ENCODE measurements around the gene ACP4.

The ACP4 gene

DNA sequence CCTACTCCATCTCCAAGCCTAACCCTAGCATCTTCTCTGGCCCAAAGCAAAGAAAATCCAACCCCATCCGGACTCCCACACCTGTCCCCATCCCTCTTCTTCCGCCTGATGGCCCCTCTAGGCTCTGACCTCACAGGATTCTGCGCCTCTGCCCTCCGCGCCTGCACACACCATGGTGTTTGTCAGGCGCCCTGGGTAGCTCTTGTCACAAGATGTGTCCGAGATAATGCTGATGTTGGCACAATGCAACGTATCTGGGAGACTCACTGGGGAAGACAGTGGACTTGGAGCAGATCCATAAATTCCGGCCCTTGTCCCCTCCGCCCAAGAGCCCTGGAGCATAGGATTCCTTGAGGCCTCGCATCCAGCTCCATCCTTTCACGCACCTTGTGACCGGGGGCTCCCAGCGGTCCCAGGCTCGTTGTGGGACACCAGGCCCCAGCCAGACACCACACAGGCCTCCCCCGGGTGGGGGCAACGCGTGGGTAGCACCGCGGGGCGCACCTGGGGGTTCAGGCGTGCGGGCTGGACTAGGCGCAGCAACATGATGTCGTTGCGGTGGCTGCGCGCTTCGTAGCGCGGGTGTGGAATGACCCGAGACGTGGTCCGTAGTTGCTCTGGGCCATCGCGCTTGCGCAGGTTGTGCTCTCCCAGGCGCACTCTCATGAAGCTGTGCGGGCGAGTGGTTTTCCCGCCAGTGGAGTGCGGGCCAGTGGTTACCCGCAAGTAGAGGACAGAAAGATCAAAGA is 36.5 kb downstream of the ACP4 start:
- DNase-seq = no peak

DNA sequence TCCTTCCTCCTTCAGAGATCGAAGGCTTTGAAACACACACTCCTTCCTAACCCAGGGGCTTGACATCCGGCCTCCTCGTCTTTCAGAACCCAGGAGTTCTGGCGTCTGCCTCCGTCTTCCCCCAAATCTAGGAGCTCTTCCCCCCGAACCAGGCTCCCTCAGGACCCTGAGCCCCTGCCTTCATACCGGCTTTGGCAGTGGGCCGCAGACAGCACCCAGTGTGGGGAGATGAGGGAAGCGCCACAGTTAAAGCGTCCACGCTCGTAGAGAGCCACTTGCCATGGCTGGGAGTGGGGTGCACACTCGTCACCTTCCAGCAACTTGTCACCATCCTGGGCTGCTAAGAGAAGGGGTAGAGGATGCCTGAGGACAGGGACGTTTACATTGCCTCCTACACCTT is 37.3 kb downstream of the ACP4 start:
- no peak for DNase-seq

DNA sequence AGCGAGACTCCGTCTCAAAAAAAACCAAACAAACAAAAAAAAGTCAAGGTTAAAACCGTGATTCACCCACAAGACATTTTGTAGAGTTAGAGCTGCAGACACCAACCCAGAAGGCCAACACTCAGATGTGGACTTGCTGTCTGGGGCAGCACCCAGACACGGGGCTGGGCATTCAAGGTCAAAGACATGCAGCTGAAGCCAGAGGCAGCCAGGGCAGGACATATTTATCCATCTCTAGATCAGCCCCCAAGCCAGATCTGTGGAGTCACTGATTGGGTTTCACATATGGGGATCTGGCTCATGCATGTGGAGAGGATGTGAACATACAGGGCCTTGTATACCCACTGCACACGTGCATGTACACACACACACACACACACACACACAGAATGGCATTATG is 39.6 kb downstream of the ACP4 start:
- no peak for DNase-seq

DNA sequence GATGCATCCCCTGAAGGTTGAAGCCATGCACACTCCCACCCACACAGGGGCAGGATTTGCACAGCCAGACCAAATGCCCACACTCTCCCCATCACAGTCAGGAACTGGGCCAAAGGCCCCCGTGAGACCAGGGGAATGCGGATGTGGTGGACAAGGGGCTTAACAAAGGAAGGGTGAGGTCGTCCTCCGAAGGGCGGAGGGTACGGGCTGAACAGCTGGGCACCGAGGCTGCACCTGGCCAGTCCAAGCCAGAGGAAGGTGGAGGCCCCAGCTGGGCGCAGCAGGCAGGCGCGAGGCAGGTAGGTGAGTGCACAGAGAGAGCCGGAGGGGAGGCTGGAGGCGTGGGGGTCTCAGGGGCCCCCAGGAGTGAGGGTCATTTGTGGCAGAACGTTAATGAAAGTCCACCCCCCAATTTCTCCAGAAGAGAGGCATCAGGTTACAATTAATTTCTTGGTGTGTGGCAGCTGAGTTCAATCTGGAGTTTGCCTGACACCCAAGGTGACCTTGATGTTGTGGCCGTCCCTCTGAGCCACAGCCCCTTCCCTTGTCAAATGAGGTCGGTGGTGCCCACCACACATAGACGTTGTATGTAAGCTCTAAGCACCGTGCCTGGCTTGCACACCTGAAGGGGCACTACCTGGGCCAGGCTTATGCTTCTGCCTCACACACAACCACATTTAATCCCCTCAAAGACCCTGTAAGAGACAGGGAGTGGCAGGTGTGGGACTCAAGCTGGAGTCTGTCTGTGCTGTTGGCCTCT is 40.2 kb downstream of the ACP4 start:
- no peak for DNase-seq

DNA sequence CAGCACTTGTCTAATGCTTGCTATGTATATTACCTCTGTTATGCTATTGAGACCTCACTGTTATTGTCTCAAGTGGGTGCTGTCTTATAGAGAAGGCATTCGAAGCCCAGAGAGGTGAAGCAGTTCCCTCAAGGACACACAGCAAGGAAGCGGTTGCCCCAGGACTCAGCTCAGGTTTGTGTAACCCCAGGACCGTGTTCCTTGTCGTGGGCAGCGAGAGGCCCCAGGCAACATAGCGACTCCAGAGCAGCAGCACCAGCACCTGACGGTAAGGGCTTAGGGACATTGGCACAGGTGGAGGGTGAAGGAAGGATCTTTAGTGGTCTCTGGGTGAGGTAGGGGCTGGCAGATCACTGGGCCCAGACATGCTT is 40.8 kb downstream of the ACP4 start:
- no peak for DNase-seq

DNA sequence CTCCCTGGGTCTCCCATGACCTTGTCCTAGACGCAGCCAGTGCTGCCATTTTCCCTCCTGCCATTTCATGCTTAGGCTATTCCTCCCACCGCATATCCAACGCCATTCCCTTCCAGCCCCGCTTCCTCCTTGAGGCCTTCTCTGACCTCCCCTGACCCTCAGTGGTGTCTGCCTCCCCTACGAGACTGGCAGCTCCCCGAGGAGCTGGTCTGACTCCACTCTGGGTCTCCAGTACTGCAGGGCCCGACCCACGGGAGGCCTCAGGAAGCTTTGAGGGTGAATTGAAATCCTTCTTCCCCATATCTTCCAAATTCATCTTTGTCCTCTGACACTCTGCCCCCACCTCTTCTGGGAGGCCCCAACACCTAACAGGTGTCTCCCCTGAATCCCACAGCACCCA is 42.5 kb downstream of the ACP4 start:
- DNase-seq = no peak

DNA sequence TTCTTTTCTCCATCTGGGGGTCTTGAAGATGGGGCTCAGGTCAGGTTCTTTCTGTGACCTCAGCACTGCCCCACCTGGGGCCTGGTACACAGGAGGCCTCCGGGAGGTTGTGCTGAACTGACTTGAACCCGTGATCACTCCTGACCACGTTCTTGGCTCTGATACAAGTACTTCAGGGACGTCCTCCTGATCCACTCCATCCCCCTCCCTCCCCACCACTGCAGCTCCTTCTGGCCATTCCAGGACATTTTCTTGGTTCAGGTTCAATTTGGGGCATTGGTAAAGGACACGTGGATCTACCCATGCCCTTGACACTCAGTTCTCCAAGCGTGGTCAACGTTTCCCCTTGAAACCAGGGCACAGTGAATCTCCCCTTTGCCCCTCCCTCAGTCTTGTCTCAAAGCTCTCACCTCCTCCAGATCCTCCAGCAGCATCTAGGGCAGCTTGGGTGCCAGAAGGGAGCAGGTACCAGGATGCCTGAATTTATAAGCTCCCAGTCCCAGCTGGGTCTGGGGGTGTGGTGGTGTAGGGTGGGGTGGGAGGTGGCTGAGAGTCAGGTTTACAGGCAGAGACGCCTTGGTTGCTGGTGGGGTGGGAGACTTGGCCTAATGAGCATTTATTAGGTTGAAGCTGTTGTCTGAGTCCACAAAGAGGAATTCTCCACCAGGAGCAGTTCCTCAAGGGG is 43.0 kb downstream of the ACP4 start, which contains the start of gene KLK15:
Gene KLK15 (minus strand): TSS at position 458 of the 685 bp plus-strand sequence. CDS start 2,082 bp downstream, outside the sequence.
- DNase-seq = no peak

DNA sequence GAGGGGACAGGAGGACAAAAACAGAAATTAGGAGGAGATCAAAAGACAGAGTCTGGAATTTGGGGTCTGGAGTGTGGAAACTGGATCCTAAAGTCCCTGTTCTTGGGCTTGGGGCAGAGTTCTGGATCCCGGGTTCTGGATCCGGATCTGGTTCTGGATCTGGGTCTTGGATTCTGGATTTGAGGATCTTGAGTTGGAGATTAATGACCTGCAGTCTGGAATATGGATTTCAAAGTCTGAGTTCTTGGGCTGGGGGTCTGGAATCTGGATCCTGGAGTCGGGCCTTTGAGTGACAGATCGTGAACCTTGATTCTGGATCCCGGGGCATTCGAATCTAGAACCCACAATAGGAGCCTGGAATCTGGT is 43.6 kb downstream of the ACP4 start:
- no peak for DNase-seq

DNA sequence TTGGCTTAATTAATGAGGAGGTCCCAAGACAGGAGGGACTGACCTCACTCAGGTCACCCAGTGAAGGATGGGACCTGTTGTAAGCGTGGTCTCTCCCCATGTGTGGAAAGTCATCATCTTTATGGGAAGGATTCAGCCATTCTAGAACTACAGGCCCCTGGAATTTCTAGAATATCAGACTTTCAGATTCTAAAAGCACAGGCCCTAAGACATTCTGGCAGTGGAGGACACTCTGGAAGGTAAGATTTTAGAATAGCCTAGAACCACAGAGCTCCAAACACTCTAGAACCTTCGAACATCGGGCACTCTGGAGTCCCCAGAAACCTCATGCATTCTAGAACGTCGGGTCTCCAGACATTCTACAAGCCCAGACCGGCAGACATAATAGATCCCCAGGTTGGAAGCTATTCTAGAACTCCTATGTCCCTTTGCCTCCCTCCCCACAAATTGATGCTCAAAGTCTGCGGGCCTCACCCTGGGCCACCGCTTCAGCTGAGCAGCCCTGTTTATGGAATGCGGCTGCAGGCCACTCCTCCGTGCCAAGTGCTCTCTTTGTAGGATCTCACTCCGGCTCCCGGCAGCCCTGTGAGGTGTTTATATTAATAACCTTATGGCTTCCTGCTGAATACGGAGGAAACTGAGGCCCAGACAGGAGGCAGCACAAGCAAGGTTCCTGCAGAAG is 45.0 kb downstream of the ACP4 start:
- DNase-seq = no peak

DNA sequence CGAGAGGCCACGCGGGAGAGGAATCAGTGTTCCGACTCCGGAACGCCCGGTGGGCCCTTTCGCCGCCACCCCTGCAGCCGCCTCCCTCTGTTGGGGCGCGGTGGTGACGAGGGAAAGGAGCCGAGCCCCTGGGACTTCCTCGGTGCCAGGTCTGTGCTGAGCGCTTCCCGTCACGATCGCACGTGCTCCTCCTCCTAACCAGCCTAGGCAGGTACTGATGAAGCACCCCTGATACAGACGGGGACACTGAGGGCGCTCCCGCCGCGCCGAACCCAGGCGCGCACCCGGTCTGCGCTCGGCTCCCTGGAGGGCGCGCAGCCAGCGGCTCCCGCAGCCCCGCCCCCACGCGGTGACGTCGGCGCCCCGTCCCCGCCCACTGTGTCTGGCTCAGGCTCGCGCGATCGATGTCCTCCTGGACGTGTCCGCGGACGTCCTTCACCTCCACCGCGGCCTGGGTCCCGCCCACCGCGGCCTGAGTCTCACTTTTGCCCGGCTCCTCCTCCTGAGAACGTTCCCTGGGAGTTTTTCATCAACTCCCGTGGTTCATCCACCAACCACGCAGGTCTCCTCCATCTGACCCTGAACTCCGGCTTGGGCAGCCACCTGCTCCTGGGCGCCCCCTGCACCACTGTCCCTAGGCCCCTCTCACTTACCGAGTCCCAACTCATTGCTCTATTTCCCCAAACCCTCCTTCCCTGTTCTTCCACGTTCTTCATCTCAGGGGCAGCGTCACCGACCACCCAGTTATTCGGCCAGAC is 45.7 kb downstream of the ACP4 start:
- peak; percentile 77 for DNase-seq

DNA sequence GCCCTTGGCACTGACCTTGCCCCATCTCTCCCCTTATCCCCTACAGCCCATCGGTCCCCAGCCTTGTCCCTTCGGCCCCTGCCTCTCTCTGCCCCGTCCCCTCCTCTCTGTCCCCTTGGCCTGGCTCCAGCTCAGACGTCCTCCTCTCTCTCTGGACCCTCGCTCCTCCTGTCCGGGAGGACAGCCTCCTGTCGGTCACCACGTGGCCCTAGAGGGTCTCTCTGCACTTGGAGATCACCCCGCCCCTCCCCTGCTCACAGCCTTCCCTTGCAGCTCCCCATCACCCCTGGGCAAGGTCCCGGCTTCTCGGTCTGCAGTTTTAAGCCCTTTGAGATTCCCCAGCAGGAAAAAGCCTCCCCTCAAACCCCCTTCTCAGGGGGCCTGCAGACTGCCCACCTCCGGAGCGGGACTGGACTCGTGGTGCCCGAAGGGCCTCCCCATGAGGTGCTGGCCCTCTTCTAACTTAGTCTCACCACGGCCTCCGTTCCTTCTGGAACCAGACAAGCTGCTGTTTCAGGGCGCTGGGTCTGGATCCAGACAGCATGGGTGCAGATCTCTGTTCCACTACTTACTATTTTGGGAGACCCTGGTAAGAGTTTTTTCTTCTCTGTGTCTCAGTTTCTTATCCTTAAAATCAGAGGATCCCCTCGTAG is 46.5 kb downstream of the ACP4 start:
- DNase-seq = no peak

DNA sequence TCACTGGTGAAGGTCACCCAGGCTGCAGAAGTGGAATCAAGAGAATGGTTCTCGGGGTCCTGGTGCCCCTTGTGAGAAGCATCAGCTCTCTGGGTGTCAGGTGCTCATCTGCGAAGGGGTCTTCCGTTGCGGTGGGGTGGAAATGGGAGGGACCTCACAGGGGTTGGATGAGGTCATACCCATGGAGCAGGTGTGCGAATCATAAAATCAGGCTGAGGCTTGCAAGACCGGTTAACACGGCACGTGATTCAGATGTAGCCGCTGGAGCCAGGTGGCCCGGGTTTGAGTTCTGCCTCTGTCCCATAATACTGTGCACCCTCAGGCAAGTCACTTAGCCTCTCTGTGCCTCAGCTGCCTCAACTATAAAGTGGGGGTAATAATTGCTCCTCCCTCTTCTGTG is 47.1 kb downstream of the ACP4 start:
- DNase-seq = no peak

DNA sequence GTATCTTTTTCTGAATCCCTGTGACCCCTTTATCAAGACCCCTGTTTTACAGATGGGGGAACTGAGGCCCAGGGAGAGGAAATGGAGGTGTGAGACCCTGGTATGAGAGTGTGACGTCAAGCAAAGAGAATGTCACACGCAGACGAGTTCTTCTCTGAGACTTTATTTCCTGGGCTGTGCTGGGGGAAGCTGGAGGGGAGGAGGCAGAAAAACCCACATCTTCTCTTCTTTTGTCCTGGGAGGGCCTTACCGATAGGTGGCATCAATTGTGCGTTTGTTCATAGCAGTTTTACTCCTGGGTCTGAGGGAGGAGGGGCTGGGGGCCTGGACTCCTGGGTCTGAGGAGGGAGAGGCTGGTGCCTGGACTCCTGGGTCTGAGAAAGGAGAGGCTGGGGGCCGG is 48.0 kb downstream of the ACP4 start:
- DNase-seq = no peak

DNA sequence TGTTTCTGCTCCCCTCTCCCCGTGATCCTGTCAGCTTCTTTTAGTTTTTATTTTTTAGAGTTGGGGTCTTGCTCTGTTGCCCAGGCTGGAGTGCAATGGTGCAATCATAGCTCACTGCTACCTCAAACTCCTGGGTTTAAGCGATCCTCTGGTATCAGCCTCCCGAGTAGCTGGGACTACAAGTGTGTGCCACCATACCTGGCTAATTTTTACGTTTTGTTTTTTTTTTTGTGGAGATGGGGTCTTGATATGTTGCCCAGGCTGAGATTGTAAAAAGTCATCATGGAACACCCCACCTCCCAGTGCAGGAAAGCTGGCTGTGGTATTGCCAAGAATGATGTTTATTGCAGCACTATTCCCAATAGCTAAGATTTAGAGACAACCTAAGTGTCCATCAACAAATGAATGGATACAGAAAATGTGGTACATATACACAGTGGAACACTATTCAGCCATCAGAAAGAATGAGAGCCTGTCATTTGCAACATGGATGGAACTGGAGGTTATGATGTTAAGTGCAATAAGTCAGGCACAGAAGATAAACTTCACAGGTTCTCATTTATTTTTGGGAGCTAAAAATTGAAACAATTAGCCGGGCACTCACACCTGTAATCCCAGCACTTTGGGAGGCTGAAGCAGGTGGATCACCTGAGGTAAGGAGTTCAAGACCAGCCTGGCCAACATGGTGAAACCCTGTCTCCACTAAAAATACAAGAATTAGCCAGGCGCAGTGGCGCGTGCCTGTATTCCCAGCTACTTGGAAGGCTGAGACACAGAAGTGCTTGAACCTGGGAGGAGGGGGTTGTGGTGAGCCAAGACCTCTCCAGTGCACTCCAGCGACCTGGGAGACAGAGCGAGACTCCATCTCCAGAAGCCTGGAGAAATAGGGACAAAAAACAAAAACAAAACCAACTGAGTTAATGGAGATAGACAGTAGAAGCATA is 49.8 kb downstream of the ACP4 start:
- no peak for DNase-seq

DNA sequence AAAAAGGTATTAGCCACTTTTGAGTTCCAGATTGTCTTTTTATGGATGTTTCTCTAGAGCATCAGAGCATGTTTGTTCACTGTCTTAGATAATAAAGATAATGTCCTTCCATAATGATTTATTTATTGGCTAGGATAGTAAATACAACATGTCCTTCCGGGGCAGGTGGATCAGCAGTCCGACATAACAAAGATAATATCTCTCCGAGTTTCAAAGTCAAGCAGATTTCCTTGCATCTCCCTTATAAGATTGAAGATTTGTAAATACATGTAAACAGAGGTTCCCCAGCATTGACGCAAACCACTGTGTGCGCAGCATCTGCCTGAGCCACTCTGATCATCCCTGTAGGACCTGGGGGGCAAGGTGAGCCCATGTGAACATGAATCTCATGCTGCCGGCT is 51.9 kb downstream of the ACP4 start:
- no peak for DNase-seq

DNA sequence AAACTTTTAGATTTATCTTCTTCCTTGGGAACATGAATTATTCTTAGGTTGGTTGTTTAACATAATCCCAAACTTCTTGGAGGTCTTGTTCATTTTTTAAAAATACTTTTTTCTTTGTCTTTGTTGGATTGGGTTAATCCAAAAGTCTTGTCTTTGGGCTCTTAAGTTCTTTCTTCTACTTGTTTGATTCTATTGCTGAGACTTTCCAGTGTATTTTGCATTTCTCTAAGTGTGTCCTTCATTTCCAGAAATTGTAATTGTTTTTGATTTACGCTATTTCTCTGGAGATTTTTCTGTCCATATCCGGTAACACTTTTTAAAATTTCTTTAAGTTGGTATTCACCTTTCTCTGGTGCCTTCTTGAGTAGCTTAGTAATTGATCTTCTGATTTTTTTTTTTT is 53.0 kb downstream of the ACP4 start:
- no peak for DNase-seq

DNA sequence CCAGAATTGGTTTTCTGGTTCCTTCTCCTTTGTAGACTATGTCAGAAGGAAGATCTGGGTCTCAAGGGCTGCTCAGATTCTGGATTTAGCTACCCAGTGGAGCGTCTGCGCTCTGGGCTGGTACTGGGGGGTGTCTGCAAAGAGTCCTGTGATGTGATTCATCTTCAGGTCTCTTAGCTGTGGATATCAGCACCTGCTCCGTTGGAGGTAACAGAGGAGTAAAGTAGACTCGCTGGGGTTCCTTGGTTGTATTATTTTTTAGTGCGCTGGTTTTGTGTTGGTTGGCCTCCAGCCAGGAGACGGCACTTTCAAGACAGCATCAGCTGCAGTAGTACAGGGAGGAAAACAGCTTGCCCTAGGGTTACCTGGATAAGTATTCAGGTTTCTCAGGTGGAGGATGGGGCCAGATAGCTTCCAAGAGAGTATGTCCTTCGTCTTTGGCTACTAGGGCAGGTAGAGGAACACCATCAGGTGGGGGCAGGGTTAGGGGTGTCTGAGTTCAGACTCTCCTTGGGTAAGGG is 53.5 kb downstream of the ACP4 start:
- DNase-seq = no peak

DNA sequence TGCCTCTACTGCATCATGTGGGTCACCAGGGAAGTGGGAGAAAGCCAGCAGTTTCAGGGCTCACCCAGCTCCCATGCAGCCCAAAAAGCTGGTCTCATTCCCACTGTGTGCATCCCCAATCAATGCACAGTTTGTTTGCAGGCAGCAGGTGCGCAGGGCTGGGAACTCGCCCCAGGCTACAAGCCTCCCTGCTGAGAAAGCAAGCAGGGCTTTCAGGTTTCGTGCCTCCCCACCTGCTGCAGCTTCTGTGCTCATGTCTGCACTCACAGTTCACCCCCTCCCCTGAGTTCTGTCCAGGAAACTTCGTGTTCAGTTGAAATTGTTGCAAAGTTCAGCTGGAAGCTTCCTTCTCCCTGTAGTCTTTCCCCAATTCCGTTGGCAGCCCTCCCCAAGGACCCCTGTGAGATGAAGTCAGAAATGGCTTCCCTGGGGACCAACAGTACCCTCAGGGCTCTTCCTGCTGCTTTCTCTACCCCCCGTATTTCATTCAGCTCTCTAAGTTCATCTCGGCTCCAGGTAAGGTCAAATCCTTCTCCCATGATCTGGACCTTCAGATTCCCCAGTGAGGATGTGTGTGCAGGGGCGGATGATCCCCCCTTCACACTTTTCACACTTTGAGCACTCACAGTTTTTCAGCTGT is 54.2 kb downstream of the ACP4 start:
- no peak for DNase-seq

Measured in right forelimb (tissue), 1 donor.